Measurements from ENCODE around the gene AKR7A2. TPM values are rescaled to one million over a fixed set of nuclear protein-coding genes. Genes with fewer than 3 reads are reported as not detected.

AKR7A2 gene
- total and polyA plus RNA-seq, 8 donors: 18.7 to 108 (median 48.6) TPM; not detected in 1

DNA sequence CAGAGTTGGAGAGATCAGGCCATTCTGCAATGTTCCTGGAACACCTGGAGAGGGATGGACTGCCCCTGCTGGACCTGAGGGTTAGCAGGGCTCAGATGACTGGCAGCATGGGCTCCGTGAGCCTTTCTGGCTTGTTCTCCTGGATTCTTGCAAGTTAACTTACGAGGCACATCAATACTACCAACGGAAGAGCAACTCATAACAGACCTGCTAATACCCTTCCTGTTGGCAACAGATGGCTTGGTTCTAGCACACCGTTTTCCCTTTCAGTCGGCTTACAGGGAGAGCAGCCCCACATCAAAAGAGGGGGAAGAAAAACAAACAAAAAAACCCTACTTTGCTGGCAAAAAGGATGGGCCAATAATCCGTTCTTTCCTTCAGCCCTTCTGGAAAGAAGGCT, 48.1 kb upstream of the AKR7A2 start:
- intact Hi-C loops (cut with DNase I; ENCODE audit: low total_unique reads): no loop called here
- no peak overlapping the region for H3K27ac ChIP-seq

DNA sequence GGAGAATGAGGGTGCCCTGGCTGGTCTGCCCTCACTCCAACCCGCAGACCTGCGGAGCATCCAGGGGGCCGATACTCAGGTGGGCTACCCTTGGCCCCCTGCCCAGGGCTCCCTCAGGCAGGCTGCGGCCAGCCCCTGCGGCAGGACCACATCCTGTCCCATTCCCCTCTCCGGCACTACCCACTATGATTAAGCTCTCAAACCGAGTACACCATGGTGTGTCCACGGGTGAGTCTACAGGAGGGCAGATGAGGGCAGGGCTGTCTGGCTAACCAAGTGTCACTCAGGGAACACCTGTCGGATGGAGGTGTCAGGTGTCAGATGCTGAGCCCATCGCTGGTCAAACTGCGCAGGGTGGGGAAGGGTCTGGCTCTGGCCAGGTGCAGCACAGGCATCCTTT, 47.4 kb upstream of the AKR7A2 start:
- H3K27me3 ChIP-seq: no peaks in the 10 kb centered on the region
- no peak overlapping the region for H3K27ac ChIP-seq
- DNase-seq: no peak
- no peak overlapping the region for H3K4me3 ChIP-seq
- TF ChIP-seq, protein P1, sequence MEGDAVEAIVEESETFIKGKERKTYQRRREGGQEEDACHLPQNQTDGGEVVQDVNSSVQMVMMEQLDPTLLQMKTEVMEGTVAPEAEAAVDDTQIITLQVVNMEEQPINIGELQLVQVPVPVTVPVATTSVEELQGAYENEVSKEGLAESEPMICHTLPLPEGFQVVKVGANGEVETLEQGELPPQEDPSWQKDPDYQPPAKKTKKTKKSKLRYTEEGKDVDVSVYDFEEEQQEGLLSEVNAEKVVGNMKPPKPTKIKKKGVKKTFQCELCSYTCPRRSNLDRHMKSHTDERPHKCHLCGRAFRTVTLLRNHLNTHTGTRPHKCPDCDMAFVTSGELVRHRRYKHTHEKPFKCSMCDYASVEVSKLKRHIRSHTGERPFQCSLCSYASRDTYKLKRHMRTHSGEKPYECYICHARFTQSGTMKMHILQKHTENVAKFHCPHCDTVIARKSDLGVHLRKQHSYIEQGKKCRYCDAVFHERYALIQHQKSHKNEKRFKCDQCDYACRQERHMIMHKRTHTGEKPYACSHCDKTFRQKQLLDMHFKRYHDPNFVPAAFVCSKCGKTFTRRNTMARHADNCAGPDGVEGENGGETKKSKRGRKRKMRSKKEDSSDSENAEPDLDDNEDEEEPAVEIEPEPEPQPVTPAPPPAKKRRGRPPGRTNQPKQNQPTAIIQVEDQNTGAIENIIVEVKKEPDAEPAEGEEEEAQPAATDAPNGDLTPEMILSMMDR (IDR thresholded peaks at IDR 0.05): no peak
- TF ChIP-seq POLR2A (IDR thresholded peaks at IDR 0.05) (no peak), POLR2AphosphoS5 (IDR thresholded peaks at IDR 0.05) (no peak), EP300 (IDR thresholded peaks at IDR 0.05) (no peak)
- 77 to 90% (median 82%) methylated on average over 10 to 11 of the region's 11 CpGs for WGBS, 5 donors
- H3K9me3 ChIP-seq: no peaks in the 10 kb centered on the region
- H3K4me1 ChIP-seq: peaks cover 0 to 50% (median 28%) of the 10 kb centered on the region in 4 donors
- intact Hi-C loops (cut with DNase I; ENCODE audit: low total_unique reads): no loop called here
- peaks cover 29 to 67% (median 46%) of the 10 kb centered on the region in 4 donors for H3K36me3 ChIP-seq

More for the DNA sequence above, 48.1 kb upstream of the AKR7A2 start:
- H3K36me3 ChIP-seq: peaks cover 23 to 67% (median 45%) of the 10 kb centered on the region in 4 donors
- 53 to 74% (median 62%) methylated on average over 6 of the region's 6 CpGs for WGBS, 5 donors
- H3K9me3 ChIP-seq: no peaks in the 10 kb centered on the region
- no peak overlapping the region for H3K4me3 ChIP-seq
- TF ChIP-seq, protein P1 (IDR thresholded peaks at IDR 0.05): no peak
- no peak for TF ChIP-seq EP300 (IDR thresholded peaks at IDR 0.05)
- no peak for TF ChIP-seq POLR2AphosphoS5 (IDR thresholded peaks at IDR 0.05)
- DNase-seq: no peak
- H3K4me1 ChIP-seq: peaks cover 0 to 49% (median 27%) of the 10 kb centered on the region in 4 donors
- no peaks in the 10 kb centered on the region for H3K27me3 ChIP-seq

DNA sequence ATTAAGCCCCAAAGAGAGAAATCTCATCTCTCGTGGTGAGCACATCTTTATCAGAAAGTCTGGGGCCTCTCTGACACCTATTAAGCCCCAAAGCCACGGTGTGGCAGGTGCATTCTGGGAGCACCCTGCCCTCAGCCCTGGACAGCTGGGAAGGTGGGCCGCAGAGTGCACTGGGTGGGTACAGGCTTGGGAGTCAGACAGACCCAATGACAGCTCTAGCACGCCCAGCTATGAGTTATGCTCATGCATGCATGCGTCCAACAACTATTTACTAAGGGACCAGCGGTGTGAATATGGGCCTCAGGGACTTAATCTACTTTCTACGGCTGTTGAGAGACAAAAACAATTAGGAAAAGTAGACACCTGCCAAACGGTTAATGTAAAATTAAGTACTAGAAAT, 46.8 kb upstream of the AKR7A2 start:
- H3K4me1 ChIP-seq: peaks cover 0 to 50% (median 27%) of the 10 kb centered on the region in 4 donors
- whole genome bisulfite sequencing, 5 donors: 84 to 91% (median 89%) methylated on average over 8 of the region's 8 CpGs
- H3K4me3 ChIP-seq: no peak overlapping the region
- DNase-seq: no peak
- intact Hi-C loops (cut with DNase I; ENCODE audit: low total_unique reads): no loop called here
- peaks cover 36 to 70% (median 53%) of the 10 kb centered on the region in 4 donors for H3K36me3 ChIP-seq
- H3K27ac ChIP-seq: no peak overlapping the region
- no peaks in the 10 kb centered on the region for H3K9me3 ChIP-seq
- no peak for TF ChIP-seq POLR2A (IDR thresholded peaks at IDR 0.05)
- TF ChIP-seq EP300 (IDR thresholded peaks at IDR 0.05): no peak
- TF ChIP-seq, protein P1 (IDR thresholded peaks at IDR 0.05): no peak
- TF ChIP-seq POLR2AphosphoS5 (IDR thresholded peaks at IDR 0.05): no peak
- no peaks in the 10 kb centered on the region for H3K27me3 ChIP-seq

DNA sequence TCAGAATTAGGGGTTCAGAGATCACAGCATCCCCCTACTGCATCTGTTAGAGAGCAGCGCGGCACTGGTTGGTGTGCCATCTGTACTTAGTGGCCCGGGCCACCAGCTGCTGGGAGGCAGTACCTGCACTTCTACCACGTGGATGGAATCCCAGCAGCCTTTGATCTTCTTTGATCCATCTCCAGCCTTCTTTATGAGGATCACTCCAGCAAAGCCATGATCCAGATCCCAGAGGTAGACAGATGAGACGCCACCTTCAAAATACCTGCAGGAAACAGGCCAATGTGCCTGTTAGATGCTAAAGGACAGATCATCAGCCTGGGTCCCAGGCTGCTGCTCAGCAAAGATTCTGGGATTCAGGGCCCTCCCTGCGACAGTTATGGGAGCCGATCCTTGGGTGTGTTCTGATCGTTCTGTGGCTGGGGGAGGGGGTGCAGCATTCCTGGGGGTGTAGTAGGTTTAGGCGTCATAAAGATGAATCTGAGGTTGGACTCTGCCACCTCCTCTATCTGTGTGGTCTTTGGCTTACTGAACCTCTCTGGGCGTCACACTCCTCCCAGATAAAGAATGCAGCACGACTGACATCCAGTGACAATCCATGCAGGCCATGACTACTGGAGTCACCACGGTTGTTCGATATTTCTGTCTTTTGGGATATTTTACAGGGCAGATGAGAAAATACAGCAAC, 45.5 kb upstream of the AKR7A2 start:
- WGBS, 5 donors: 87 to 93% (median 89%) methylated on average over 12 to 13 of the region's 13 CpGs
- no peak for DNase-seq
- TF ChIP-seq, protein P1 (IDR thresholded peaks at IDR 0.05): no peak
- TF ChIP-seq EP300 (IDR thresholded peaks at IDR 0.05): no peak

More for the DNA sequence above, 45.5 kb upstream of the AKR7A2 start:
- Histone ChIP-seq H3K36me3 (peaks cover 48 to 76% (median 63%) of the 10 kb centered on the region in 4 donors), H3K4me1 (peaks cover 0 to 56% (median 28%) of the 10 kb centered on the region in 4 donors), H3K9me3 (no peaks in the 10 kb centered on the region), H3K27me3 (no peaks in the 10 kb centered on the region), H3K4me3 (no peak overlapping the region), H3K27ac (no peak overlapping the region)
- intact Hi-C loops (cut with DNase I; ENCODE audit: low total_unique reads): no loop called here
